ENCODE results near the gene APOL3.

- no peak for TF ChIP-seq CTCF (IDR thresholded peaks at IDR 0.05)
- TF ChIP-seq POLR2A (IDR thresholded peaks at IDR 0.05), result no peak
These were observed 55.6 kb downstream of the APOL3 start for GRCh38 chr22:36104988-36105387.
